ENCODE results near the gene CAPN15. TPM values are rescaled to one million over a fixed set of nuclear protein-coding genes. Genes with fewer than 3 reads are reported as not detected.

Gene CAPN15
- total and polyA plus RNA-seq, 2 experiments from 2014 or later: 5.4 to 68.0 TPM

DNA sequence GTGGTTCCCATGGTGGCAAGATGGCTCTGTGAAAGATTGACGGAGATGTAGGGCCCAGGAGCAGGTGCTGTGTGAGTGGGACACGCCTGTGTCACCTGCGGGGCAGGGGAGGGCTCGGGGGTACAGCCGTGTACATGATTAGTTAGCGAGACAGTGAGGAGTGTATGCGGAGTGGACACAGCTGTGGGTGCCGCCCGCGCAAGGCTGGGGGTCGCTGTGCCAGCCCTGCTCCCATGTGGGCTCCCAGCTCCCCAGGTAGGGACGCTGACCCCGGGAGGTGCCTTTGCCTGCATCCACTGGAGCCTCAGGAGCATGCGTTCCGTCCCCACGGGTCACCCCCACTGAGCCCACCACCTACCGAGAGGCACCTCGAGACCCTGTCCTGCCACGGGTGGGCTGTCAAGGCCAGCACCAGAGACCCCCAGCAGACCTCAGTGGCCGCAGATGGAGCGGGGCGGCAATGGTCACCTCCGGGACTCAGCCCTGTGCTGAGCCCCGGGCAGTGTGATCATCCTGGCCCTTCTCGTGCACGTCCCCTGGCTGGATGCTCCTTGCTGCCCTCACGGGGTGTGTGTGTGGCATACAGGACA, 7.4 kb downstream of the CAPN15 start:
- H2AFZ ChIP-seq: no peak overlapping the region
- no peaks in the 10 kb centered on the region for H4K20me1 ChIP-seq (ENCODE audit: insufficient read depth)
- TF ChIP-seq EZH2phosphoT487 (IDR thresholded peaks at IDR 0.05; ENCODE audit: insufficient read depth, low read depth) (no peak), EZH2 (IDR thresholded peaks at IDR 0.05; ENCODE audit: insufficient read depth, poor library complexity, severe bottlenecking) (no peak)
- H3K9ac ChIP-seq: peak overlapping the region; percentile 73
- H3K27ac ChIP-seq: peak overlapping the region; percentile 75
- in situ Hi-C loops (cut with MboI): no loop called here
- H3K9me2 ChIP-seq (ENCODE audit: insufficient read depth): no peaks in the 10 kb centered on the region
- H3K4me3 ChIP-seq: no peak overlapping the region; the same call in 1 of the 2 replicates
- peaks cover 2% of the 10 kb centered on the region; the same call in 1 of the 2 replicates for H3F3A ChIP-seq (ENCODE audit: insufficient read depth)
- H3K79me2 ChIP-seq (ENCODE audit: insufficient read depth): peaks cover 100% of the 10 kb centered on the region
- peak overlapping the region; percentile 59 for H3K4me2 ChIP-seq (ENCODE audit: unreplicated experiment)
- H3K36me3 ChIP-seq (ENCODE audit: low read depth): no peaks in the 10 kb centered on the region
- no peak for DNase-seq
- H3K9me3 ChIP-seq (ENCODE audit: low read depth): no peaks in the 10 kb centered on the region
- 51 to 72% methylated on average over 12 to 26 of the region's 27 CpGs for WGBS, 2 experiments (ENCODE audit: low coverage in 1 of 2, low lambda C conversion rate in 2 of 2, missing lambda C conversion rate in 2 of 2)
- H3K4me1 ChIP-seq (ENCODE audit: insufficient read depth): peaks cover 8% of the 10 kb centered on the region
- H3K27me3 ChIP-seq (replicated peaks; ENCODE audit: insufficient read depth): no peaks in the 10 kb centered on the region

DNA sequence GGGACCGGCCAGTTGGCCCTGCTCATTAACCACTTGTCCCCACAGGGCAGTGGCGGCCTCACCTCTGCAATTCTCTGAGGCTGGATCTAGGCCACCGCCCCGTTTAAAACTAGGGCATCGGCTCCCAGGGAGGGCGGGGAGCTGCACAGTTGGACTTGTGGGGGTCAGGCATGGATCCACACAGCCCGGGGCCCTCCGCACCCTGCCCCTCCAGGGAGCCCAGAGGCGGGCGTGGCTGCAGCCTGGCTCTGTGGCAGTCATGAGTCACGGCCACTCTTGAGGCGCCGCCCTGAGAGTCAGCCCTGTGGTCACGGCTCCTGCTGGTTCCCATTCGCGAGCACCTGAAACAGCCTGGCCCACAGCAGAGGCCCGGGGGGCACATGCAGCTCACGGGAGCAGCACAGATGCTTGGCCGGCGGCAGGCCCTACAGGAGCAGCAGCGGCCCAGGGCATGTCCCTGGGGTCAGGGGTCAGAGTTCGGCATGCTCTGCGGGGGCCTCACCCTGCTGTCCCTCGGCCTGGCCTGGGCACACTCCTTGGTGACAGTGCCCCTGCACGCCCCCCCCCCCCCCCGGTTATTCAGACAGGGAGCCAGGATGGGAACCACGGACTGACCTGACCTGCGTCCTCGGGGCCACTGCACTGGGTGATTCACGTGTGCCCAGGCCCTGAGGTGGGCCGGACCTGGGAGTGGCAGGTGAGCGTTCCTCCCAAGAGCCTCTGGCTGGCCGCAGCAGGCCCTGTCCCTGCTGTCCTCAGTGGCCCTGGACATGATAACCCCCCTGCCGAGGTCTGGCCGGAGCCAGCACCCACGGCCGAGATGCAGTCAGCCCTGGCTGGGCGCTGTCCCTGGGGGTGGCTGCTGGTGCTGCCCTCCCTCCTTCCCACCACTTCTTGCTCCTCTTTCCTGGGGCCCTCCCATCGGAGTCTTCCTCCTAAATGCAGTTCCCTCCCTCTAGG, 8.2 kb downstream of the CAPN15 start:
- no peaks in the 10 kb centered on the region for H3K36me3 ChIP-seq (ENCODE audit: low read depth)
- peak overlapping the region; percentile 75 for H3K27ac ChIP-seq
- no peaks in the 10 kb centered on the region for H4K20me1 ChIP-seq (ENCODE audit: insufficient read depth)
- H3F3A ChIP-seq (ENCODE audit: insufficient read depth): no peaks in the 10 kb centered on the region
- peaks cover 7% of the 10 kb centered on the region for H3K4me1 ChIP-seq (ENCODE audit: insufficient read depth)
- no peaks in the 10 kb centered on the region for H3K9me2 ChIP-seq (ENCODE audit: insufficient read depth)
- DNase-seq: peak; percentile 98
- H2AFZ ChIP-seq: no peak overlapping the region
- H3K27me3 ChIP-seq (replicated peaks; ENCODE audit: insufficient read depth): no peaks in the 10 kb centered on the region
- TF ChIP-seq EZH2phosphoT487 (IDR thresholded peaks at IDR 0.05; ENCODE audit: insufficient read depth, low read depth) (no peak), EZH2 (IDR thresholded peaks at IDR 0.05; ENCODE audit: insufficient read depth, poor library complexity, severe bottlenecking) (no peak)
- in situ Hi-C loops (cut with MboI): no loop called here
- peak overlapping the region; percentile 73 for H3K9ac ChIP-seq
- H3K79me2 ChIP-seq (ENCODE audit: insufficient read depth): peaks cover 100% of the 10 kb centered on the region
- no peak overlapping the region; the same call in 1 of the 2 replicates for H3K4me3 ChIP-seq
- peak overlapping the region; percentile 59 for H3K4me2 ChIP-seq (ENCODE audit: unreplicated experiment)
- no peaks in the 10 kb centered on the region for H3K9me3 ChIP-seq (ENCODE audit: low read depth)
- 38 to 51% methylated on average over 31 to 33 of the region's 39 CpGs for WGBS, 2 experiments (ENCODE audit: low coverage in 1 of 2, low lambda C conversion rate in 2 of 2, missing lambda C conversion rate in 2 of 2)

DNA sequence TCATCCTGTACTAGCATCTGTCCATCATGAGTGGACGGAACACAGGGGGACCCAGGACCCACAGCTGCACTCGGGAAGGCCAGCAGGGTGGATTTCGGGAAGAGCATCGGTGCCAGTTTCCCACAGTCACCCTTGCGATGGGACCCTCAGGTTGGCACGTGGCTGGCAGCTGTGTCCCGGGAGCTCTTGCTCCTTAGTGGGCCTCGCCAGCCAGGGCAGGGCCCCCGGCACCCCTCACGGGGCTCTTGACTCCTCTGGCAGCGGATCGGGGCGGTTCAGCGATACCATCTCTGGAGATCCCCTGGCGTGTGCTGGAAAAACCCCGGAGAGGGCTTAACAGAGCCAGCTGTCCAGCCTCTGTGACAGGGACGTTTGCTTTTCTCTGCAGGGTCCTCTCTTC, 9.2 kb downstream of the CAPN15 start:
- no peaks in the 10 kb centered on the region for H3K27me3 ChIP-seq (replicated peaks; ENCODE audit: insufficient read depth)
- no peaks in the 10 kb centered on the region for H3K36me3 ChIP-seq (ENCODE audit: low read depth)
- in situ Hi-C loops (cut with MboI): no loop called here
- H4K20me1 ChIP-seq (ENCODE audit: insufficient read depth): no peaks in the 10 kb centered on the region
- no peaks in the 10 kb centered on the region for H3K9me3 ChIP-seq (ENCODE audit: low read depth)
- WGBS, 2 experiments (ENCODE audit: low coverage in 1 of 2, low lambda C conversion rate in 2 of 2, missing lambda C conversion rate in 2 of 2): 84 to 89% methylated on average over 17 of the region's 17 CpGs
- H3K9ac ChIP-seq: no peak overlapping the region
- no peak overlapping the region for H3K4me3 ChIP-seq
- DNase-seq: no peak
- no peak overlapping the region for H3K27ac ChIP-seq
- peaks cover 100% of the 10 kb centered on the region for H3K79me2 ChIP-seq (ENCODE audit: insufficient read depth)
- peaks cover 7% of the 10 kb centered on the region for H3K4me1 ChIP-seq (ENCODE audit: insufficient read depth)
- no peak overlapping the region for H2AFZ ChIP-seq
- H3F3A ChIP-seq (ENCODE audit: insufficient read depth): no peaks in the 10 kb centered on the region
- H3K9me2 ChIP-seq (ENCODE audit: insufficient read depth): no peaks in the 10 kb centered on the region
- TF ChIP-seq EZH2 (IDR thresholded peaks at IDR 0.05; ENCODE audit: insufficient read depth, poor library complexity, severe bottlenecking) (no peak), EZH2phosphoT487 (IDR thresholded peaks at IDR 0.05; ENCODE audit: insufficient read depth, low read depth) (no peak)
- H3K4me2 ChIP-seq (ENCODE audit: unreplicated experiment): no peak overlapping the region

DNA sequence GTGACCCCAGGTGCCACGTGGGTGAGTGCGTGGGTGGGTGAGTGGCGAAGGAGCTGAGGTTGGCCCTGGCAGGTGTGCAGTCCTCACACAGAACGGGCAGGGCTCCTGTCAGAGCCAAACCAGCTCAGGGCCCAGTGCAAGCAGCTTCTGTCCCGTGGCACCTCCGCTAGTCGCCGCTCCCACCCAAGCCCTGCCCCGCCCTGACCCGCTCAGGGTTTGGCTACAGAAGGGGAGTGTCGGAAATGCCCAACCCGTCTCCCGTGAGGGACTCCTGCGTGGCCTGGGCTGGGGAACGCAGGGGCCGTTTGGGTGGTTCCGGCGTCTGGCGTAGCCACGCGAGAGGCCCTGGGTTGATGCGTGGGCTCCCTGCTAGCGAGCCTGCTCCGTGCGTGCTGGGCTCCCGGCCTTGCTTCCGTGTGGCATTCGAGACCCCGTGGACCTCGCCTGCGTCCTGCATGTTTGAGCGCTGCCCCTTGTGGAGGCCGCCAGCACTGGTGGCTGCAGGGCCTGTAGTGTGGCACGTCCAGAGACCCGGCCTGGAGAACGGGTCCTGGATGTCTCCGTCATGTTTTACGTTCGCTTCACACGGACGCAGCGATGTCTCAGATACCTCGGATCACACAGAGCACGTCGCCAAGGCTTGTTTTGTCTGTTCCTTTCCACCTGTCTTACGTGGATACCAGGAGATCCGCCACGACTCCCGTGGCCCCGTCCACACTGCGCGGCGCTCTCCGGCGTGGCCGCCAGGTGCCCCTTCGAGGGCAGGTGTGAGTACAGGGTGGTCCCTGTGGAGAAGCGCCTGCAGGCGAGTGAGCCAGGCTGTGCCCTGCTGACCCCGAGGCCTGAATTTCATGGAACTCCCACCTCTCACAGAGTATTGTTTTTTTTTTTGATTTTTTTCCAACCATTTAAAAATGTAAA, 10.2 kb downstream of the CAPN15 start:
- no peaks in the 10 kb centered on the region for H4K20me1 ChIP-seq (ENCODE audit: insufficient read depth)
- H3K9ac ChIP-seq: no peak overlapping the region
- H3K79me2 ChIP-seq (ENCODE audit: insufficient read depth): peaks cover 100% of the 10 kb centered on the region
- no peaks in the 10 kb centered on the region for H3K27me3 ChIP-seq (replicated peaks; ENCODE audit: insufficient read depth)
- no peak overlapping the region for H3K4me2 ChIP-seq (ENCODE audit: unreplicated experiment)
- DNase-seq: no peak
- H3K9me3 ChIP-seq (ENCODE audit: low read depth): no peaks in the 10 kb centered on the region
- no peak overlapping the region for H3K4me3 ChIP-seq
- no peaks in the 10 kb centered on the region for H3F3A ChIP-seq (ENCODE audit: insufficient read depth)
- no peak for TF ChIP-seq EZH2phosphoT487 (IDR thresholded peaks at IDR 0.05; ENCODE audit: insufficient read depth, low read depth)
- no peak for TF ChIP-seq EZH2 (IDR thresholded peaks at IDR 0.05; ENCODE audit: insufficient read depth, poor library complexity, severe bottlenecking)
- H3K4me1 ChIP-seq (ENCODE audit: insufficient read depth): peaks cover 7% of the 10 kb centered on the region
- WGBS, 2 experiments (ENCODE audit: low coverage in 1 of 2, low lambda C conversion rate in 2 of 2, missing lambda C conversion rate in 2 of 2): 97% methylated on average over 60 of the region's 60 CpGs
- no peak overlapping the region for H2AFZ ChIP-seq
- no peak overlapping the region for H3K27ac ChIP-seq
- no peaks in the 10 kb centered on the region for H3K9me2 ChIP-seq (ENCODE audit: insufficient read depth)
- in situ Hi-C loops (cut with MboI): no loop called here
- H3K36me3 ChIP-seq (ENCODE audit: low read depth): no peaks in the 10 kb centered on the region
